SK-N-SH treated with all-trans-retinoic acid at 6 μM for 48 hours (cell line): ENCODE measurements around the gene METTL22.
A peak's percentile ranks its signal among the peaks of the same experiment; 100 is the strongest.

Experiments
- ATAC-seq: fragments of 200-7000 bp; cut with Tn5 transposase; 3 replicates; pipeline ENCODE4 v1.9.1; 2020; ENCODE audit warnings: mild to moderate bottlenecking, moderate library complexity
- ARNTL ChIP-seq: fragments of 450-650 bp; formaldehyde crosslinking; IDR thresholded peaks from 2 replicates; pipeline ENCODE4 v1.5.0; 2020; ENCODE audit warnings: low read depth, mild to moderate bottlenecking, moderate library complexity, borderline replicate concordance
- BACH2 ChIP-seq: fragments of 250-450 bp; sonication (Bioruptor Pico); IDR thresholded peaks from 2 replicates; pipeline ENCODE4 v1.9.0; 2021; ENCODE audit warnings: mild to moderate bottlenecking, borderline replicate concordance
- CSDC2 ChIP-seq: fragments of 250-450 bp; sonication (Bioruptor Pico); IDR thresholded peaks from 2 replicates; pipeline ENCODE4 v1.5.0; 2020; ENCODE audit warnings: mild to moderate bottlenecking, moderate library complexity
- ESRRG ChIP-seq: fragments of 250-450 bp; sonication (Bioruptor Pico); IDR thresholded peaks from 2 replicates; pipeline ENCODE4 v1.6.1; 2021; ENCODE audit warnings: mild to moderate bottlenecking
- GLIS3 ChIP-seq: fragments of 250-450 bp; sonication (Bioruptor Pico); IDR thresholded peaks from 2 replicates; pipeline ENCODE4 v1.5.0; 2020; ENCODE audit warnings: mild to moderate bottlenecking, moderate library complexity
- ISL1 ChIP-seq: fragments of 250-450 bp; sonication (Bioruptor Pico); IDR thresholded peaks from 2 replicates; pipeline ENCODE4 v2.1.2; 2022; ENCODE audit warnings: mild to moderate bottlenecking, moderate library complexity
- OSR1 ChIP-seq: fragments of 250-450 bp; sonication (Bioruptor Pico); IDR thresholded peaks from 2 replicates; pipeline ENCODE4 v1.8.0; 2022; ENCODE audit warnings: moderate library complexity, mild to moderate bottlenecking, inconsistent platforms
- PPARA ChIP-seq: fragments of 250-450 bp; sonication (Bioruptor Pico); IDR thresholded peaks from 2 replicates; pipeline ENCODE4 v1.5.0; 2020; ENCODE audit warnings: mild to moderate bottlenecking, borderline replicate concordance
- RARB ChIP-seq: fragments of 250-450 bp; sonication (Bioruptor Pico); IDR thresholded peaks from 2 replicates; pipeline ENCODE4 v1.8.0; 2021; ENCODE audit warnings: mild to moderate bottlenecking, moderate library complexity
- SNAI2 ChIP-seq: fragments of 250-450 bp; sonication (Bioruptor Pico); IDR thresholded peaks from 2 replicates; pipeline ENCODE4 v1.5.0; 2020; ENCODE audit warnings: mild to moderate bottlenecking, moderate library complexity
- TCF4 ChIP-seq: fragments of 250-450 bp; sonication (Bioruptor Pico); IDR thresholded peaks from 2 replicates; pipeline ENCODE4 v1.8.0; 2021; ENCODE audit warnings: mild to moderate bottlenecking, moderate library complexity, borderline replicate concordance
- TOX ChIP-seq: fragments of 250-450 bp; sonication (Bioruptor Pico); IDR thresholded peaks from 2 replicates; pipeline ENCODE4 v1.8.0; 2021; ENCODE audit warnings: mild to moderate bottlenecking, moderate library complexity, borderline replicate concordance
- ZC3H10 ChIP-seq: fragments of 250-450 bp; sonication (Bioruptor Pico); IDR thresholded peaks from 2 replicates; pipeline ENCODE4 v1.5.1; 2021; ENCODE audit warnings: mild to moderate bottlenecking, moderate library complexity
- ZFP3 ChIP-seq: fragments of 250-450 bp; sonication (Bioruptor Pico); IDR thresholded peaks from 2 replicates; pipeline ENCODE4 v1.5.0; 2020; ENCODE audit warnings: mild to moderate bottlenecking, moderate library complexity
- ZFP30 ChIP-seq: fragments of 450-650 bp; formaldehyde crosslinking; IDR thresholded peaks from 2 replicates; pipeline ENCODE4 v1.5.0; 2022; ENCODE audit warnings: mild to moderate bottlenecking, moderate library complexity
- ZNF565 ChIP-seq: fragments of 450-650 bp; formaldehyde crosslinking; conservative IDR thresholded peaks from 2 replicates; pipeline ENCODE4 v1.5.0; 2020; ENCODE audit warnings: low read depth, mild to moderate bottlenecking, moderate library complexity
- ZNF70 ChIP-seq: fragments of 450-650 bp; formaldehyde crosslinking; IDR thresholded peaks from 2 replicates; pipeline ENCODE4 v1.5.0; 2020; ENCODE audit warnings: mild to moderate bottlenecking, moderate library complexity
- ZNF8 ChIP-seq: fragments of 450-650 bp; formaldehyde crosslinking; IDR thresholded peaks from 2 replicates; pipeline ENCODE4 v1.5.0; 2020; ENCODE audit warnings: mild to moderate bottlenecking, moderate library complexity
- TF ChIP-seq, protein P1 (sequence below): fragments of 250-450 bp; sonication (Bioruptor Pico); IDR thresholded peaks from 2 replicates; pipeline ENCODE4 v1.8.0; 2020; ENCODE audit warnings: mild to moderate bottlenecking, moderate library complexity, borderline replicate concordance
- TF ChIP-seq, protein P2 (sequence below): fragments of 250-450 bp; sonication (Bioruptor Pico); IDR thresholded peaks from 2 replicates; pipeline ENCODE4 v1.5.0; 2020; ENCODE audit warnings: mild to moderate bottlenecking, moderate library complexity
- TF ChIP-seq, protein P3 (sequence below): fragments of 250-450 bp; sonication (Bioruptor Pico); IDR thresholded peaks from 2 replicates; pipeline ENCODE4 v1.5.1; 2021; ENCODE audit warnings: mild to moderate bottlenecking, moderate library complexity
- TF ChIP-seq, protein P4 (sequence below): fragments of 250-450 bp; sonication (Bioruptor Pico); IDR thresholded peaks from 2 replicates; pipeline ENCODE4 v1.8.0; 2021; ENCODE audit warnings: low read depth, mild to moderate bottlenecking, moderate library complexity, borderline replicate concordance

METTL22 gene

DNA sequence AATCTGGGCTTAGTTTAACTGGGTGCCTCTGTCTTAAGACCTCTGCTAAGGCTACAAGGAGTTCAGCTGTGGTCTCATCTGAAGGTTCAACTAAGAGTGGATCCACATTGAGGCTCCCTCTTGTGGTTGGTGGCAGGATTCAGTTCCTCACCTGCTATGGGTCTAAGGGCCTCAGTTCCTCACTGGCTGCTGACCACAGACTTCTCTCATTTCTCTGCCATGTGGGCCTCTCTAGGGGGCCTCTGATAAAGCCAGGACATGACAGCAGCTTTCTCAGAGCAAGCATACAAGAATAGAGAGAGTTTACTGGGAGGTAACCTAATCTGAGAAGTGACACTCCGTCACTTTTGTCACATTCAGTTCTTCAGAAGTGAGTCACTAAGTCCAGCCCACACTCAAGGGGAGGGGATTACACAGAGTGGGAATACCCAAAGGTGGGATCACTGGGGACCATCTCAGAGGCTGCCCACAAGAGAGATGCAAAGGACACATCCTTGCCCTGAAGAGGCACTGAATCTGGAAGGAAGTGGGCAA lies 33.8 kb downstream of the METTL22 start (continued):
- TF ChIP-seq, protein P1, sequence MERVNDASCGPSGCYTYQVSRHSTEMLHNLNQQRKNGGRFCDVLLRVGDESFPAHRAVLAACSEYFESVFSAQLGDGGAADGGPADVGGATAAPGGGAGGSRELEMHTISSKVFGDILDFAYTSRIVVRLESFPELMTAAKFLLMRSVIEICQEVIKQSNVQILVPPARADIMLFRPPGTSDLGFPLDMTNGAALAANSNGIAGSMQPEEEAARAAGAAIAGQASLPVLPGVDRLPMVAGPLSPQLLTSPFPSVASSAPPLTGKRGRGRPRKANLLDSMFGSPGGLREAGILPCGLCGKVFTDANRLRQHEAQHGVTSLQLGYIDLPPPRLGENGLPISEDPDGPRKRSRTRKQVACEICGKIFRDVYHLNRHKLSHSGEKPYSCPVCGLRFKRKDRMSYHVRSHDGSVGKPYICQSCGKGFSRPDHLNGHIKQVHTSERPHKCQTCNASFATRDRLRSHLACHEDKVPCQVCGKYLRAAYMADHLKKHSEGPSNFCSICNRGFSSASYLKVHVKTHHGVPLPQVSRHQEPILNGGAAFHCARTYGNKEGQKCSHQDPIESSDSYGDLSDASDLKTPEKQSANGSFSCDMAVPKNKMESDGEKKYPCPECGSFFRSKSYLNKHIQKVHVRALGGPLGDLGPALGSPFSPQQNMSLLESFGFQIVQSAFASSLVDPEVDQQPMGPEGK (CRISPR knock-in tag): no peak
- no peak for TF ChIP-seq ZC3H10 (CRISPR knock-in tag)

DNA sequence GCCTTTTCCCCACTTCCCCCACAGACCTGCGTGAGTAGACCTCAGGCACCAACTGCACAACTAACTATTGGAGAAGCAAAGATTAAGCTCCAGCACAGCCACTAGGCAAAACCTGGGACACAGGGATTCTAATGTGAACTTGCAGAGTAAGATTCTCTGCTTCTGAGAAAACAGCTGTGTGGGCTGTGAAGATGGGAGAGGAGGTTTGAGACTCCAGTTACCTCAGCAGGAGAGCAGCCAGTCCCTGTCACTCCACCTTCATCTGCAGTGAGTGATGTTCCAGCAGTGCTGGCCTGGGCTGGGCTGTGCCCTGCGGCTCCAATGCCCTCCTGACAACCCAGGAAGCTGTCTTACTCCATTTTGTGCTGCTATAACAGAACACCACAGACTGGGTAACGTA lies 34.9 kb downstream of the METTL22 start:
- TF ChIP-seq ZC3H10 (CRISPR knock-in tag) (no peak), ZNF70 (no peak), ARNTL (CRISPR knock-in tag) (no peak), ZFP30 (CRISPR knock-in tag) (no peak), ISL1 (CRISPR knock-in tag) (no peak), ZFP3 (no peak), TCF4 (CRISPR knock-in tag) (no peak), SNAI2 (CRISPR knock-in tag) (no peak), ZNF565 (no peak), TOX (no peak), RARB (CRISPR knock-in tag) (no peak), ESRRG (CRISPR knock-in tag) (no peak), BACH2 (no peak), OSR1 (CRISPR knock-in tag) (no peak), ZNF8 (CRISPR knock-in tag) (no peak)
- TF ChIP-seq, protein P2, sequence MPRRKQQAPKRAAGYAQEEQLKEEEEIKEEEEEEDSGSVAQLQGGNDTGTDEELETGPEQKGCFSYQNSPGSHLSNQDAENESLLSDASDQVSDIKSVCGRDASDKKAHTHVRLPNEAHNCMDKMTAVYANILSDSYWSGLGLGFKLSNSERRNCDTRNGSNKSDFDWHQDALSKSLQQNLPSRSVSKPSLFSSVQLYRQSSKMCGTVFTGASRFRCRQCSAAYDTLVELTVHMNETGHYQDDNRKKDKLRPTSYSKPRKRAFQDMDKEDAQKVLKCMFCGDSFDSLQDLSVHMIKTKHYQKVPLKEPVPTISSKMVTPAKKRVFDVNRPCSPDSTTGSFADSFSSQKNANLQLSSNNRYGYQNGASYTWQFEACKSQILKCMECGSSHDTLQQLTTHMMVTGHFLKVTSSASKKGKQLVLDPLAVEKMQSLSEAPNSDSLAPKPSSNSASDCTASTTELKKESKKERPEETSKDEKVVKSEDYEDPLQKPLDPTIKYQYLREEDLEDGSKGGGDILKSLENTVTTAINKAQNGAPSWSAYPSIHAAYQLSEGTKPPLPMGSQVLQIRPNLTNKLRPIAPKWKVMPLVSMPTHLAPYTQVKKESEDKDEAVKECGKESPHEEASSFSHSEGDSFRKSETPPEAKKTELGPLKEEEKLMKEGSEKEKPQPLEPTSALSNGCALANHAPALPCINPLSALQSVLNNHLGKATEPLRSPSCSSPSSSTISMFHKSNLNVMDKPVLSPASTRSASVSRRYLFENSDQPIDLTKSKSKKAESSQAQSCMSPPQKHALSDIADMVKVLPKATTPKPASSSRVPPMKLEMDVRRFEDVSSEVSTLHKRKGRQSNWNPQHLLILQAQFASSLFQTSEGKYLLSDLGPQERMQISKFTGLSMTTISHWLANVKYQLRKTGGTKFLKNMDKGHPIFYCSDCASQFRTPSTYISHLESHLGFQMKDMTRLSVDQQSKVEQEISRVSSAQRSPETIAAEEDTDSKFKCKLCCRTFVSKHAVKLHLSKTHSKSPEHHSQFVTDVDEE (CRISPR knock-in tag): no peak
- TF ChIP-seq, protein P3, sequence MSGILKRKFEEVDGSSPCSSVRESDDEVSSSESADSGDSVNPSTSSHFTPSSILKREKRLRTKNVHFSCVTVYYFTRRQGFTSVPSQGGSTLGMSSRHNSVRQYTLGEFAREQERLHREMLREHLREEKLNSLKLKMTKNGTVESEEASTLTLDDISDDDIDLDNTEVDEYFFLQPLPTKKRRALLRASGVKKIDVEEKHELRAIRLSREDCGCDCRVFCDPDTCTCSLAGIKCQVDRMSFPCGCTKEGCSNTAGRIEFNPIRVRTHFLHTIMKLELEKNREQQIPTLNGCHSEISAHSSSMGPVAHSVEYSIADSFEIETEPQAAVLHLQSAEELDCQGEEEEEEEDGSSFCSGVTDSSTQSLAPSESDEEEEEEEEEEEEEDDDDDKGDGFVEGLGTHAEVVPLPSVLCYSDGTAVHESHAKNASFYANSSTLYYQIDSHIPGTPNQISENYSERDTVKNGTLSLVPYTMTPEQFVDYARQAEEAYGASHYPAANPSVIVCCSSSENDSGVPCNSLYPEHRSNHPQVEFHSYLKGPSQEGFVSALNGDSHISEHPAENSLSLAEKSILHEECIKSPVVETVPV: no peak
- TF ChIP-seq, protein P1 (CRISPR knock-in tag): no peak
- TF ChIP-seq, protein P4, sequence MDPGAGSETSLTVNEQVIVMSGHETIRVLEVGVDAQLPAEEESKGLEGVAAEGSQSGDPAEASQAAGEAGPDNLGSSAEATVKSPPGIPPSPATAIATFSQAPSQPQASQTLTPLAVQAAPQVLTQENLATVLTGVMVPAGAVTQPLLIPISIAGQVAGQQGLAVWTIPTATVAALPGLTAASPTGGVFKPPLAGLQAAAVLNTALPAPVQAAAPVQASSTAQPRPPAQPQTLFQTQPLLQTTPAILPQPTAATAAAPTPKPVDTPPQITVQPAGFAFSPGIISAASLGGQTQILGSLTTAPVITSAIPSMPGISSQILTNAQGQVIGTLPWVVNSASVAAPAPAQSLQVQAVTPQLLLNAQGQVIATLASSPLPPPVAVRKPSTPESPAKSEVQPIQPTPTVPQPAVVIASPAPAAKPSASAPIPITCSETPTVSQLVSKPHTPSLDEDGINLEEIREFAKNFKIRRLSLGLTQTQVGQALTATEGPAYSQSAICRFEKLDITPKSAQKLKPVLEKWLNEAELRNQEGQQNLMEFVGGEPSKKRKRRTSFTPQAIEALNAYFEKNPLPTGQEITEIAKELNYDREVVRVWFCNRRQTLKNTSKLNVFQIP (CRISPR knock-in tag): no peak
- TF ChIP-seq, all 23 proteins: peak for 0
- no peak for ATAC-seq

DNA sequence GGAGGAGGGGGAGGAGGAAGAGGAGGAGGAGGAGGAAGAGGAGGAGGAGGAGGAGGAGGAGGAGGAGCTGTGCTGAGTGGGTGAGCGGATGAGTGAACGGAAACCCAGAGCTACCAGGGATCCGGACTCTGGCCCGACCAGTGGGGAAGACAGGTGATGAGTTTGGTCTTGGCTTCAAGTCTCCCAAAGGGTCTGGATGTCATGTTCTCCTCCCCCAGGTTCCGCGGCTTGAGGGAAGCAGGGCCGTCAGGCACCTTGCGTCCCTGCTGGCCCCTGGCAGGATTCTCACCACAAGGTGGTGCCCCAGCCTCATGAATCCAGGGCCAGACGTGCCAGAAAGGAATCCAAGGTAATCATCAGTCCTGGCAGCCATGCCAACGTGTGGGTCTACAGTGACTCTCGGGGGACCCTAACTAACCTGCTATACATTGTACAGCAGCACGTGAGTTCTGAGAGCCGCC lies 39.4 kb downstream of the METTL22 start:
- peak; percentile 95 for ATAC-seq
- no peak for TF ChIP-seq ZNF8 (CRISPR knock-in tag)
- TF ChIP-seq, protein P2 (CRISPR knock-in tag): no peak
- no peak for TF ChIP-seq PPARA (CRISPR knock-in tag)
- TF ChIP-seq OSR1 (CRISPR knock-in tag): no peak
- TF ChIP-seq ISL1 (CRISPR knock-in tag): no peak
- TF ChIP-seq SNAI2 (CRISPR knock-in tag): no peak
- TF ChIP-seq CSDC2: no peak
- TF ChIP-seq RARB (CRISPR knock-in tag): no peak
- no peak for TF ChIP-seq TCF4 (CRISPR knock-in tag)
- no peak for TF ChIP-seq ZC3H10 (CRISPR knock-in tag)
- no peak for TF ChIP-seq GLIS3 (CRISPR knock-in tag)
